Hematopoietic multipotent progenitor cell treated with erythropoietin and hydrocortisone succinate and interleukin-3 and kit ligand, for 4 days (in vitro differentiated cells): ENCODE measurements around the gene DSTN.
"Not testable (repeated sequence)": the region's sequence is repeated elsewhere in the genome, so short reads cannot be mapped to it uniquely, and the experiment has no call there.

Experiments used
- DNase-seq: peaks from one replicate; pipeline ENCODE4 v3.0.0-alpha.2; 2015

The DSTN gene

DNA sequence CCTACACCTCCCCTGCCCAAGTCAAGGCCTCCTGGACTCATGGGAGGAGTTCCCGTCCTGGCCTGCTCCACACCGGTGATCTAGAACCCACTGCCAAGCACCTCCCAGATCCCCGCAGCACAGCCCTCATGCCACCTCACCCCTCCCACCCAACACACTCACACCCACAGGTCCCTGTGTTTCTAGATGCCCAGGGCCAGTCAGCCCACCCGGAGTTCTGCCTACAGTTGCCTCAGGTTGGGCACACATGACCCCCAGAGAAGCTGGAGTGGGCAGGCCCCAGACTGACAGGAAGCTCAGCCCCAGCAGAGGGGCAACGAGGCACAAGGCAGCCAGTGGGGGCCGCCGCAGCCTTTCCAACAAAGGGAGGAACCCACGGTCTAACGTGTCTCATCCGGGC is 82.5 kb downstream of the DSTN start:
- DNase-seq, result no peak

DNA sequence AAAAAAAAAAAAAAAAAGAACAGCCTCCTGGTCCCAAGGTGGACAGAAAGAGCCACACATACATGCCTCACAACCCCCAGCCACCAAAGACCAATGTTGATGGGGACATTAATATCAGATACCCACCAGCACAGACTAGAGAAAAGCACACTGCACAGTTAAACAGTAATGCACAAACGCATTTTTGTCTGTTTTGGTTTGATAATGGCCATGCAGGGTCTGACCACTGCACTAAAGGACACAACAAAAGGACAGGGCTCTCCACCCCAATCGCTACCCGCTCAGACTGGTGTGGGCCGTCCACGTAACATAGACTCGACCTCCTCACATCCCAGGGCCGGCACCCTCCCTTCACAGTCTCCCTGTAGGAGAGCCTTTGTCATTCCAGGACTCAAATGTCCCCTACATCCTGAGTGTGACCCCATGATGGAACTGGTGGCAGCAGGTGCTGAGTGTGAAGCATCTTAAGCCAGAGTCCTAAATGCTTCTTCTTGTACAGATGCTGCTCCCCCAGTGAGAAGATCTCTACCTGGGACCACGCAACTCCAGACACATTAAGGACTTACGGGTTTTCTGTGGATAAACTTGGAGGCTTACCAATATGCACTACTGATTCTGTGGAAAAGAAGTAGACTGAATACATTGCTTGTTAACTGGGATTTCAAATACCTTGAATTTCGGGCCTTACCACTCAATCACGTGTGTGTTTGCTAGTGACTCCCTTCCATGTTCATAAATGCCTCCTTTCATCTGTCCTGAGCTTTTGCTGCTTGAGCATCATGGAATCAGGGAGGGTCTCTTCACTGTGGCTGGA is 84.2 kb downstream of the DSTN start:
- no peak for DNase-seq

DNA sequence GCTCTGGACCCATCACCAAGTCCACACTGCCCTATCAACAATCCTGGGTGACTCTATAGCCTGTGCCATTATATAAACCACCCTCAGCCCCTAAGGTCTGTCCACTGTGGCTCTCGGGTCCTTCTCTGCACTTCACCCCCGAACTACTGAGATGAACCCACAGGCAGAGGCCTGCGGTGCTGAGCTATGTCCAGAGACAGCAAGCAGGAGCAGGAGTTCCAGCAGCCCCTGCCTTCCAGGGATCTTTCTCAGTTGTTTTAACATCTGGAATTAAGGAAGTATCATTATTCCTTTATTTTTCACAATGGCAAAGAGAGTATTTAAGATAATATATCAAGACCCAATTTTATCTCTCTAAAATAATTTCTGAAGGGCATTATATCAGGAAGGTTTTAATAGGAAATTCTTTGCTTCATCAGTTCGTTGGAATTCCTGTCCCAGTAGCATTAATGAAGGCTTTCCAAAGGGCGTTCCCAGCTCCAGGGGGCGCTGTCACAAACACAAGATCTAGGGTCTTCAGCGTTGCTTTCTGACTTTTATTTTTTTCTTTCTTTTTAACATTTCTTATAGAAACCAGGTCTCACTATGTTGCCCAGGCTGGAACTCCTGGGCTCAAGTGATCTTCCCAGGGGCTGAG is 84.9 kb downstream of the DSTN start:
- DNase-seq, result no peak

DNA sequence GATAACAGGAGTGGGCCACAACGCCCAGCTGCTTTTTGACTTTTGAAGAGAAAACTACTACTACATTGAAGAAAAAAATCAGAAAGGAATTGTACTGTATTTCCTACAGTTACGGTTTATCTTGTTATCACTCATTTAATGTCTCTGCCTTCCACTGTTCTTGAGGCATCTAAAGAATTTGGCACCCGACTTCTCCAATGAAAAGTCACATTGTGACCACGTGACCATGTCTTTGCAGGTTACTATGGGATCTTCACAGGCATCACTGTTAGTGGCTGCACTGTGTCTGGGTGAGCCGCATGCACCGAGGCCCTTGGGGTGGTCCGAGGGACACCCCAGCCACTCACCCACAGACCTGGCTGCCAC is 85.4 kb downstream of the DSTN start:
- DNase-seq, result no peak

DNA sequence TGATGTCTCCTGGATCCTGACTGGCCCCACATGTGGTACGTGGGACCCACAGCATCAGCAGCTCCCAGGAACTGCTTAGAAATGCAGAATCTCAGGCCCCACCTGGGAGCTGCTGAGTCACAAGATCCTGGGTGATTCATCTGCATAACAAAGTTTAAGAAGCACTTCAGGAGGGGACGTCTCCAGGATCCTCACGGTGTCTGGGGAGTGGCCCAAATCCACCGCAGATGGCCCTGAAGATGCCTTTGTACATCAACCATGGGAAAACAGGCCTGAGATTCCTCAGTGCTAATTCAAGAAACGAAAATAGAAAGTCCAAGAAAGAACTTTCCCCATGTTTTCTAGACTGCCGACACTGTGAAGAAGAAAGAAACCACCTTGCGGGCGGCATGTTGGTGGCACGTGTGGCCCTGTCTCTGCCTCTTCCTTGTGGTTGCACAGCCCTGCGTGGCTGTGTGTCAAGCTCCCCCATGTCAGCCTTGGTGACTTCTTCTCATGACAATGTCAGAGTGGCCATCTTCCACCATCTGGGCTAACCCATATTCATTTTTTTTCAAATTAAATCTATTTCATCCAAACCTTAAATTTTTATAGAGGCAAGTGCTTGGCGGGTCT is 86.1 kb downstream of the DSTN start:
- DNase-seq, result no peak

DNA sequence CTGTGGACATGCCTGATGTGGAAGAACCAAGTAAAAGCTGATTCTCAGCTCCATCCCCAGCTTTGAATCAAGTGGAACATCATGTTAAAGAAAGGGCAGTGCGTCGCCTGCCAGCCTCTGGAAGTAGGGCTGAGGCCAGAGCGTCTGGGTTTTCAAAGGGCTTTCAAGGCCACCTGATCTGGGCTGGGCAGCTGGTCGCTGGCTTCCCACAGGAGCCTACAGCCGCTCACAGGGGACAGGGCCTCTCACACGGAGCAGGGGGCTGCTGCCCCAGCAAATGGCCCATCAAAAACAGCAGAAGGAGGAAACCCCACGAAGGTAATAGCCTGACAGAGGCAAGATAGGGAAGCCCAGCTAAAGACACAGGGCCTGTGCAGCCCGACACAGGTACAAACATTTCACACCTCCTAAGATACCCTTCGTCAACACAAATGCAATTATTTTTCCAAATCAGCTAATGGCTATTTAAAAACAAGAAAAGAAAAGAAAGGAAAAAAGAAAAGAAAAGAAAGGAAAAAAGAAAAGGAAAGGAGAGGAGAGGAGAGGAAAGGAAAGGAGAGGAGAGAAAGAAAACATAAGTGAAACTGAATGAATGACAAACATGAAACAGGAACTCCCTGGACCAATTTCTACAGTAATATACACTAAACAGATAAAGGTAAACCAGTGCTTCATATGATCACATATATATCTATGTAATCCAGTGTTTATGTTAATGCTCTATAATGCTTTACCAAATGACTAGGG is 87.4 kb downstream of the DSTN start:
- DNase-seq, result no peak

DNA sequence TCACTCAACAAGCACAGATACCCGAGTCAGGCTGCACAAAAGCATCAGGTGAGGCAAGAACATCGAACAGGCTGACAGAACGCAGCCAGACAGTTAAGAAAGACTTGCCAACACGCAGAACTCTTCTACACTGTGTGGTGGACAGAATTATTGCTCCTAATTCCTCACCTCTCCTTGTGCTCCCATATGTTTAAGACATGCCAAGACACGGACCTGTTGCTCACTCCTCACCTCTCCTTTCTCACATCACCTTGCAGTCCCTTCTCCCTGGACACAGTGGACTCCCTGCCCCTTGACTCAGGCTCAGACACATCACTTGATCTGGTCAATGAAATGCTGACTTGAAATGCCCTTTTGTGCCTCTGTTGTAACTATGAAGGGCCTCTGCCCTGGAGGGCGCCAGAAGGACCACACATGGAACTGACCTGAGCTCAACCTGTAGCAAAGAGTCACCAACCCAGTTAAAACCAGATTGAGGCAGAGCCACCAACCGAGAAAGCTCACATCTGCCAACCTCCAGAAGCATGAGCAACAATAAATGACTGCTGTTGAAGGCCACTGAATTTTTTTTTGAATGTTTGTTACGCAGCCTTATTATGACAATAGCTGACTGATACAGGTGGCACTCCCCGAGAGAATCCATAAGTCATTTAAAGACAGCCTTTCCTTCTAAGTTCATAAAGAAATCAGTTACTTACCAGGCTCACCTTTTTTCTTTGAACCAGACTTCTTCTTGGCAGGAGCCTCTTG is 88.2 kb downstream of the DSTN start:
- no peak for DNase-seq

DNA sequence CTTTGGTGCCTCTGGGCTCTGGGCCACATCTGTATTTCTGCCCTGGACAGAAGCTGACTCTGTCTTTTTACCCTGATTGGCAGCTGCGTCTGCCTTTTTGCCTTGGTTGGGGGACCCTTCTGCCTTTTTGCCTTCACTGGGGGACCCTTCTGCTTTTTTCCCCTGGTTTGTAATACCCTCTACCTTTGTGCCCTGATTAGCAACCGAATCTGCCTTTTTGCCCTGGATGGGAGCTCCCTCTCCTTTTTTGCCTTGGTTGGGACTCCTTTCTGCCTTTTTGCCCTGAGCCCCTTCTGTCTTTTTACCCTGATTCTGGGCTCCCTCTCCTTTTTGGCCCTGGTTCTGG is 88.7 kb downstream of the DSTN start:
- no peak for DNase-seq

DNA sequence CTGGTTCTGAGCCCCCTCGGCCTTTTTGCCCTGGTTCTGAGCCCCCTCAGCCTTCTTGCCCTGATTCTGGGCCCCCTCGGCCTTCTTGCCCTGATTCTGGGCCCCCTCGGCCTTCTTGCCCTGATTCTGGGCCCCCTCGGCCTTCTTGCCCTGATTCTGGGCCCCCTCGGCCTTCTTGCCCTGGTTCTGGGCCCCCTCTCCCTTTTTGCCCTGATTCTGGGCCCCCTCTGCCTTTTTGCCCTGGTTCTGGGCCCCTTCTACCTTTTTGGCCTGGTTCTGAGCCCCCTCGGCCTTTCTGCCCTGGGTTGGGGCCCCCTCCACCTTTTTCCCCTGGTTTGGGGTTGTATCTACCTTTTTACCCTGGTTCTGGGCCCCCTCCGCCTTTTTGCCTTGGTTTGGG is 89.5 kb downstream of the DSTN start:
- DNase-seq, result not testable (repeated sequence)
